ENCODE results near the gene AKAP8L.
"Not testable (repeated sequence)": the region's sequence is repeated elsewhere in the genome, so short reads cannot be mapped to it uniquely, and the experiment has no call there.

AKAP8L gene

DNA sequence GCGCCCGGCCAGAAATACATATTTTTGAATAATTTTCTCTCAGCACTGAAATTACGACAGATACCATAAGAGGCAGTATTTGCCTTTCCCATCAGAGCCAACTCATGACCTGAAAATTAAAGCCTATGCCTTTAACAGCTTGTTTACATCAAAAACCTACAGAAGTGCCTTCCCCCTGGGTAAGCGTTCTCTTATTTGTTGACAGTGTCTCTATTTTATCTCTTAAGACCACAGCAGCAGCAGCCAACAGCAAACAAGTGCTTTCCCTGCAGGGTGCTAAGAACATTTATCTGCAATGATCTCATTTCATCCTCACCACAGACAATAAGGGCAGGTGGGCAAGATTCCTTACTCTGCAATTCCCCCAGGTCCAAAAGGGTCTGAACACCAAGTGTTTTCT, 6.0 kb downstream of the AKAP8L start:
- no peak for DNase-seq

GRCh38 chr19:15411351-15411750, 7.4 kb downstream of the AKAP8L start:
- DNase-seq: not testable (repeated sequence)

- peak; percentile 77 for DNase-seq
Observed at GRCh38 chr19:15404780-15405211, 14.0 kb downstream of the AKAP8L start.

DNA sequence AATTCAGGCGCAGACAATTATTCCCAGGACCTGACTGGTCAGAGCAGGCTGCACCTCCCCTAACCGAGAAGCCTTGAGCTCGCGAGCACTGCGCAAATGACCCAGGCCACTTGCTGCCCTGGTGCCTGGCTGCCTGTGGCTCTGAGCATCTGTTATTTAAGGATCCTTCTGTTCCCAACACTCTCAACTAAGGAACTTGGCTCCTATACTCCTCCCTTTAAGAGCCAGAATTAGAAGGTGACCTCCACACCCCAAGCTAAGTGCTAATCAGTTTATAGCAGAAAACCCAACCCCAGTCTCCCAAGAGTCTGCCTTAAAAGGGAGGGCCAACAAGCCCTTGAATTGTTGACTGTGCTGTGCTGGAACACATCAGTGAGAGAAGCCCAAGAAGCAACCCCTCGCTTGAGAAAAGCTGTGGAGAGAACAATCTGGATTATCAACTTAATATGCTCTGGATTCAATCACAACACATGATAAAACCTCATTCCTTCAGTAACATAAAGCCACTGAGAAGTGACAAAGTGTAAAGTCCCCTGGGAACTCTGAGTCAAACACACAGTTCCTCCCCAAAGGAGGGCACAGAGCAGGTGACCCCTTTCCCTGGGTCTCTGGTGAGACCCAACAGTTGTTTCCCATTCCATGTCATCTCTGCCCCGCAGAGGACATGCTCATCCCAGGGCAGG, 14.6 kb downstream of the AKAP8L start:
- DNase-seq: no peak

GRCh38 chr19:15403151-15403531, 15.6 kb downstream of the AKAP8L start:
- DNase-seq: no peak

DNA sequence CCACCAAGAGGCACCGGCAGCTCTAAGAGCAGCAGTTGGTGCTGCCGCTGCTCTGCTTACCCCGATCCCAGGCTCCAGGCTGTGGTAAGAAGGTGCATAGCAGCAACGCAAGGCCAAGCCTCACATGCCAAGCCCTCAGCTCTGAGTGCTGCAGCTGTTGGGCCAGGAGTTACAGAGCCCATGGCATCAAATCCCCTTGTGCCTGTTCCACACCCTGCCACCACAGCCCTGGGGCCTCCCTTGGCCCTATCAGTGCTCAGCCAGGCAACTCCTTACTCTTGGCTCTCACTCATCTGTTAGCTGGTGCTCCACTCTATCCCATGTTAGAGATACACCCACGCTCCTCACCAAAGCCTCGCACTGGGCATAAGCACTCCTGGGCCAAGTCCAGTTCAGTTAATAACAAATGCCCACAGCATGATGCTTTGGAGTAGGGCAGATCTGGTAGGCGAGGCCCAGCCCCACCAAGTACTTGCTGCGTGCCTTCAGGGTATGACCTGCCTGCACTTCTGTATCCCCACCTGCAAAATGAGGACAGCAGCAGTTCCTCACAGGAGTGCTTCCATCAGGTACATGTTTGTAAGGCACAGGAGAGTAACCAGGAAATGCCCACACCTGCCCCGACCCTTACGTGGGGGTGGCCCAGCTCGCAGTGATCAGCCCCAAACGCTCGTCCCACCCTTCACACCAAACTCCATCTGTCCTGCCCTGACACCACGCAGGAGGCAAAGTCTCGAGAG, 16.2 kb downstream of the AKAP8L start:
- DNase-seq: no peak

- DNase-seq: no peak
Observed at GRCh38 chr19:15401397-15401710, 17.4 kb downstream of the AKAP8L start.

DNA sequence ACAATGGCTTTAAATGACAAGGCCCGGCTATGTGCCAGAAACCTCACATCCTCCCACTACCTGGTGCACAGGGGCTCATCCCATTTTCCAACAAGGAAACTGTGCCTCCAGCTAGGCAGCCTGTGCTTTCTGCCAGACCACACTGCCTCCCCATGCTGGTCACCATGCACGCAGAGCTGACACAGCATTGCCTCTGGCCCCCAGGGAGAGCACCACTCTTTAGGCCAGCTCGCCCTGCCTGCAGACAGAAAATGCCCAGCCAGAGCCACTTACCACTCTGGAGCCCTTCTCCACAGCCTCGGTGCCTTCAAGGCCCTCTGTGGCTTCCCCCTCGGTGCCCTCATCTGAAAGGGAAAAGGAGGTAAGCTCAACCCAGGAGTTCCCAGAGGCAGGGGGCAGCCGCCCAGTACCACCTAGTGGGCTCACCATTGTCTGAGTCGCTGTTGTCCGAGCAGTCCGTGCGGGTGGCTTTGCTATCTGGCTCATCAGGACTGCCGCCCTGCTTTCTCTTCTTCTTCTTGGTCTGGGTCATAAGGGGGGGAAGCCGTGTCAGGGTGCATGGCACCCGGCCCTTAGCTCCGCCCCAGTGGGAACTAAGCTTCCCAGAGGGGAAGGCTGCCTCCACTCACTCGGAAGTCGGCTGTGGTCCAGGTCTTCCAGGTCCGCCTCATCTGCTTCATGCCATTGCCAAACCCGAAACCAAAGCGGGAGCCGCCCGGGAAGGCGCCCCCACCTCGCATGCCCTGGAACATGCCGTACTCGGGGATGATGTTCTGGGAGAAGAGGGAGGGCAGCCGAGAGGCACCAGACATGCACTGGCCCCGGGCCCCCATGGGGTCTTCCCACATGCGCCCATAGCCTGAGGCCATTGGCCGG, 18.0 kb downstream of the AKAP8L start:
- no peak for DNase-seq

DNA sequence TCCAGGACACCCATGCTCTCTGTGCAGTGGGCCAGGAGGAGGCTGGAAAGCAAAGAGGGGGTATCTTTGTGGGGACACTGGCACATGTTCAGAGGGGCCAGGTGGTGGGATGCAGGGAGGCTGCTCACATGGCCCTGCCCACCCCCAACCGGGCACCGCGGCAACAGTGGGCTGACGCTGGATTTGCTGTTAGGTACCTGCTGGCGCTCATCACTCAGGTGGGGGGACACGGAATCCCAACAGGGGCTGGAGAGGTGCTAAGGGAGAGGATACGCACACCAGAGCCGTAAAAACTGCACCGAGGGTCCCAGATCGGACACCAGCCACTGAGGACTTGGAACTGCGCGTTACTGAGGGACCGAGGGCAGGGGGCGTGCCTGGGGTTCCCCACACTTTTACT, 19.2 kb downstream of the AKAP8L start:
- DNase-seq: no peak

DNA sequence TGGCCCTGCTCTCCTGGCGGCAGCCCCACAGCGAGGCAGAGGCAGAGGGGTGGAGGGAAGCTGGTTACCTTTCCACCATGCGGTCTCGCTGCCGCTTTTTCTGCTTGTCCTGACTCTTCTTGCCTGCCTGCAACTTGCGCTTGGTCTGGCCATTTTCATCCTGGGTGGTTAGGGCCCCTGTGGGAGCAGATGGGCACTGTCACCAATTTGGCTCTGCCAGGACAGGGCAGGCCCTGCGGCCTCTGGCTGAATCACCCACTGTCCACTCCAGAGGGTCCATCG, 19.6 kb downstream of the AKAP8L start:
- no peak for DNase-seq

DNA sequence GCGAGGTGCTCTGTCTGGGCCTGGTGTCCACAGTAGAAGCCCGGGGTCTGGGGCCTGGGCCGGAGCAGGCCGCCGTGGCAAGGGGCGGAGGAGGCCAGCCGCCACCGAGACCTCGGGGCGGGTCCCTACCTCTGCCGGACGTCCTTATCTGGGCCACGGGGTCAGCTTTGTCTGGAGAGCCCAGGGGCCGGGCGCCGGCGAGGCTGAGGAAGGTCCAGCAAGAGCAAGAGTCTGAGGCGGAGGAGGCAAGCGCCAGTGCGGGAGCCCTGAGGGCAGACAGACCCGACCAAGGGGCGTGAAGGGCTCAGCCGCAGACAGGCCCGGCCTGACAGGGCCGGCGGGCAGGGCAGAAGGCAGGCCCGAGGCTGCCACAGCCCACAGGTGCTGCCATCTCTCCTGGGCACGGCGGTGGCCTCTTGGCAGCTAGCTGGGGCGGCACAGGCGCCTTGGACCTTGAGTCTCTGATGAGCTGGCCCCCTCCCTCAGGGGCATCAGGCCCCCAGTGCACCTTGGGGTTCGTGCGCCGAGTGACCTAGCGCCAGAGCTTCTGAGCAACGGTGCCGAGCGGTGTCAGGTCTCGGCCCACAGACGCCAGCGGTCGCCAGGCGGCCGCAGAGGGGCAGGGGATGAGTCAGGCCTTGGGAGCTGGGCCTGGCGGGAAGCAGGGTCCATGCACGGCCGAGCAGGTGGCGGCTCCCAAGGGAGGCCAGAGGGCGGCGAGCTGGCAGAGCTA, 20.1 kb downstream of the AKAP8L start:
- DNase-seq: no peak

- DNase-seq: no peak
Observed at GRCh38 chr19:15397782-15398181, 21.0 kb downstream of the AKAP8L start.

- DNase-seq: no peak
Observed at GRCh38 chr19:15397236-15397635, 21.6 kb downstream of the AKAP8L start.

- DNase-seq: no peak
Observed at GRCh38 chr19:15396436-15396835, 22.4 kb downstream of the AKAP8L start.

DNA sequence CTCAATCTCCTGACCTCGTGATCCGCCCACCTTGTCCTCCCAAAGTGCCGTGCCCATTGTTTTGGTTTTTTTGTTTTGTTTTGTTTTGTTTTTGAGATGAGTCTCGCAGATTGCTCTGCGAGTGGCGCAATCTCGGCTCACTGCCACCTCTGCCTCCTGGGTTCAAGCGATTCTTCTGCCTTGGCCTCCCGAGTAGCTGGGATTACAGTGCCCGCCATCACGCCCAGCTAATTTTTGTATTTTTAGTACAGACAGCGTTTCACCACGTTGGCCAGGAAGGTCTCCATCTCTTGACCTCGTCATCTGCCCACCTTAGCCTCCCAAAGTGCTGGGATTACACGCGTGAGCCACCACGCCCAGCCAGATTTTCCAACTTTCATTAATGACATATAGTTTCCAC, 23.5 kb downstream of the AKAP8L start:
- DNase-seq: not testable (repeated sequence)

- DNase-seq: no peak
Observed at GRCh38 chr19:15394426-15394825, 24.4 kb downstream of the AKAP8L start.

- DNase-seq: no peak
Observed at GRCh38 chr19:15393963-15394362, 24.8 kb downstream of the AKAP8L start.

DNA sequence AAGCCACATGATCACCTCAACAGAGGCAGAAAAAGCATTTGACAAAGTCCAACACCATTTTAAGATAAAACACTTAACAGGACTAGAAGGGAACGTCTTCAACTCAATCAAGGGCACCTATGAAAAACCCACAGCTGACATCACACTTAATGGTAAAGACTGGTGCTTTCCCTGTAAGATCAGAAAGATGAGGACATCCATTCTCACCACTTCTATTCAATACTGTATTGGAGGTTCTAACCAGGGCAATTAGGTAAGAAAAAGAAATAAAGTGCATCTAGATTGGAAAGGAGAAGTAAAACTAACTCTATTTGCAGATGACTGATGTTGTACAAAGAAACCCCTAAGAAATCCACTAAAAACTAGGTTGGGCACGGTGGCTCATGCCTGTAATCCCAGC, 28.0 kb downstream of the AKAP8L start:
- DNase-seq: no peak

DNA sequence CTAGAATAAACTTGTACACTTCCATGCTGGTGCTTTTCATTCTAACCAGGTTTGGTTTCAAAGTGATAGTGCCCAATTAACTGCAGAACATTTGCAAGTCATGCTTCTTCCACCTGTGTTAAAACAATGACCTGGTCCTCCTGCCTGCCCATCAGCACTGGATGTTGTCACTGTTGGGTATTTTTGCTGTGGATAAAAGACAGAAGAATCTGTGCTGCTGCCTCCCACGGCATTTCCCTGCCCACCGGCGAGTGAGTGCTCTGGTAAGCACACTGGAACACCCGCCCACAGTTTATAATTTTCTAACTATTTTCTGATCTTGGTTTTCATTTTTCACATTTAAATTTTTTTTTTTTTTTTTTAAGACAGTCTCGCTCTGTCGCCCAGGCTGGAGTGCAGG, 36.9 kb downstream of the AKAP8L start:
- no peak for DNase-seq

DNA sequence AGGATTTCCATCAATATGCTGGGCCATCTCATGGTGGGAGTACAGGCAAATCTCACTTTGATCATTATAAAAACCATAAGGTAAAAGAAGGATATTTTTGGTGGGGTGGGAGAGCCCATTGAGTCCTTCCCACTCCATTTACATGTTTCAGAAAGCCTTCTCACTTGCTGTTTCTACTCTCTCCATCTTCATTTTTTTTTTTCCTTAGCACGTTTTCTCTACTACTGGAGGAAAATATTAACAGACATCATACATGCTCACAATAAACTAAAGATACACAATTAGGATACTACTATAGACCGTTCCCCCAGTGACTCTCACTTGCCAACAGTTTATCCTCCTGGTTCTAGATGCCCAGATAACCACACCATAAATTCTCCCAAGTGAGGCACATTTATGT, 37.4 kb downstream of the AKAP8L start:
- DNase-seq: no peak

- peak; percentile 78 for DNase-seq
Observed at GRCh38 chr19:15379999-15380647, 38.7 kb downstream of the AKAP8L start.

GRCh38 chr19:15379083-15379998, 39.4 kb downstream of the AKAP8L start, which contains the start of gene AKAP8:
TSS of gene AKAP8 (minus strand) at chr19:15379787. CDS start at chr19:15379731, 56 bp downstream.
- DNase-seq: peak; percentile 99

All from eye (tissue), 1 donor.